ENCODE measurements around the gene SLC6A2.

Gene SLC6A2

GRCh38 chr16:55647798-55648197 lies 8.0 kb upstream of the SLC6A2 start:
- no peak for DNase-seq (ENCODE audit: low spot score)

DNA sequence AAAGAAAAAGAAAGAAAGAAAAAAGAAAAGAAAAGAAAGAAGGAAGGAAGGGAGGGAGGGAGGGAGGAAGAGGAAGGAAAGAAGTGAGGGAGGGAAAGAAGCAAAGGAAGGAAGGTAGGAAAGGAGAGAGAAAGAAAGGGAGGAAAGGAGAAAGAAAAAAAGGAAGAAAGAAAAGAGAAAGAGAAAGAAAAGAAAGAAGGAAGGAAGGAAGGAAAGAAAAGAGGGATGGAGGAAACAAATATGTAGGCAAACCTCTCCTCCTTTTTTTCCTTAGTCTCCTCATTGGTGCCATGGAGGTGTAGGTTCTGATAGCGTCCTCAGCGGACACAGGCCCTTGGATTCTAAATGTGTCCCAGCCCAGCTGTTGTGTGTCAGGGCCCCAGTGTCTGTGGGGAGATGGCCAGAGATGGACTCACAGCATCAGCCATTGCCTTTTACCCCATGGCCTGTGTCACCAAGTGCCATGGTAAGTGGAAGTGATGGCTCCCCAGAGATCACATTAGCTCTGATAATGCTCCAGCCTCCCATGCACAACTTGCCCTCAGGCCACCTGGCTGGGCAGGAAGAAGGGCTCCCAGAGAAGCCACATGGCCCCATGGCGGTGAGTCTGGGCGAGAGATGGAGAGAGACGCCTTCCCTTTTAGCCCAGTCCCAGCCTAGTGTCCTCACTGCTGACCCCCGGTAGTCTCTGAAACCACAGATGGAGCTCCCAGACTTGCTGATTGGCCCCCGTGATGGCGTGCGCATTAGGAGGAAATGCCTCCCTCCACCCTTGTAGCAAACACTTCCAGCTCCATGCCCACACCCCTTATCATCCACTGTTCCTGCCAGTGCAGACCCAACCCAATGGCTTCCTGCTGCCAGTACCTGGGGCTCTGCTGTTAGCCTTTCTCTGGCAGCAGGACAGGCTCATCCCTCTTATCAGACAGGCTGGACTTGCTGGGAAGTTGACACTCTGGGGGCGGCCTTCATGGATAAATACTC lies 3.7 kb upstream of the SLC6A2 start:
- no peak for DNase-seq (ENCODE audit: low spot score)

- DNase-seq (ENCODE audit: low spot score), result no peak
Measured at GRCh38 chr16:55653106-55653505, 2.7 kb upstream of the SLC6A2 start.

DNA sequence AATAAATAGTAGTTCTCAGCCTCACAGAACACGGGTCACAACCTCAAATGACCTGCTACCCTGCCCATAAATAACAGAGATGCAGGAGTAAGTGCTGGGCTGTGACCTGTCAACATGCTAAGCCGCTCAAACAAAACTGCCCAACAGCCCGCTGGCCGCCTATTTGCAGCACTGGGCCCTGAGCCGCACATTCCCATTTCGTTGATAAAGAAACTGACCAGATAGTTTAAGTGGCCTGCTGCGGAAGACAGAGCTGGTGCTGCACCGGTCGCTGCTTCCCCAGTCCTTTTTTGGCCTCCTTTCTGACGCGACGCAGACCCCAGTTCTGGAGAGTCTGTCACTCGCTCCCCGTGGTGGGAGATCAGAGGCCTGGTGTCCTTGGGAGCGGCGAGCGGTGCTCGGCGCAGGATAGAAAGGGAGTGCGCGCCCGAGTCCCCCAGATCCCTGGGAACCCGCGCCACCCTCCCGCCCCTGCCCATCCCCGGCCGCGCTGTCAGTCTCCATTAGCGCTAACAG lies 349 bp upstream of the SLC6A2 start:
- no peak for DNase-seq (ENCODE audit: low spot score)

DNA sequence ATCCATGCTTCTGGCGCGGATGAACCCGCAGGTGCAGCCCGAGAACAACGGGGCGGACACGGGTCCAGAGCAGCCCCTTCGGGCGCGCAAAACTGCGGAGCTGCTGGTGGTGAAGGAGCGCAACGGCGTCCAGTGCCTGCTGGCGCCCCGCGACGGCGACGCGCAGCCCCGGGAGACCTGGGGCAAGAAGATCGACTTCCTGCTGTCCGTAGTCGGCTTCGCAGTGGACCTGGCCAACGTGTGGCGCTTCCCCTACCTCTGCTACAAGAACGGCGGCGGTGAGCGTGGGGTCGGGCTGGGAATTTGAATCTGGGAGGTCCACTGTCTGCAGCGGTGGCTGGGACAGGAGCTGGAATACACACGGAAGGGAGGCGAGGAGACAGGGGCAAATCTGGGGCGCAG lies 904 bp downstream of the SLC6A2 start:
- no peak for DNase-seq (ENCODE audit: low spot score)

DNA sequence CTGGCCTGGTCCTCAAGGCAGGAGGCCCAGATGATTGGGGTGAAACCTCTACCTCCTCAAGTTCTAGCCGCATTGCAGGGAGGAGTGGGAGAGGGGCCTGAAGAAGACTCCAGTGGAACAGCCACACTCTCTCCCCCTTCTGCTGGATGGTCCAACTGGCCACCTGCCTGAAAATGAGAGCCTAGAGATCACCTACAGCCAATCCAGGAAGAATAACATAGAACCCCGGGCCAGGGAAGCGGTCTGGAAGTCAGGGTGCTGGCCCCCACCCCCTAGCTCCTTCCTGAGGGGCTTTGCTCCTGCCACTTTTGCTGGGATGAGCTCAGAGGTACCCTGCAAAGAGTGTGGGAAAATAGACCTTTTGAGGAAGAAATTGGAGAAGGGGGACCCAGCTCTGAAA lies 1.8 kb downstream of the SLC6A2 start:
- DNase-seq (ENCODE audit: low spot score), result no peak

DNA sequence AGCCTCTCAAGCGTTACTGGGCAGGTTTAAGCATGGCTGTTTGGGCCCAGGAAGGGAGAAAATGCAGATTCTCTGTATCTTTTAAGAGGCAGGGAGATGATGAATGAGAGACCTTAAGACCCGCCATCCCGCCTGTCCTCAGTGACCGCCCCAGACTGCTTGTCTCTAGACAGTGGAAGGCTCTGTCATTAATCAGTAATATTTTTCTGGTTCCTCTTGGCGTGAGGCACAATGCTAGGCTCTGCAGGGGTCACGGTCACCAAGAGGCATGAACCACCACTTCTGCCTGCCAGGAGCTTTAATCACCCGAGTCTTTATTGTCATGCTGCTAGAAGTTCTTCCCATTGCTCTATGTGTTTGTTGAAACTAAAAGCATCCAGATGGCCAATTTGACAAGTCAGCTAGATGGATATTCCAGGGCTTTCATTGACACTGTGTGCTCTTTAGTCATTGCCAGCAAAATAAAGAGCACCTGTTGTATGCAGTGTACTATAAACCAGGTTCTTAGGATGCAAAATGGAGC lies 3.2 kb downstream of the SLC6A2 start:
- no peak for DNase-seq (ENCODE audit: low spot score)

GRCh38 chr16:55660026-55660425 lies 4.2 kb downstream of the SLC6A2 start:
- no peak for DNase-seq (ENCODE audit: low spot score)

GRCh38 chr16:55660828-55661227 lies 5.0 kb downstream of the SLC6A2 start:
- no peak for DNase-seq (ENCODE audit: low spot score)

GRCh38 chr16:55661941-55662643 lies 6.3 kb downstream of the SLC6A2 start:
- no peak for DNase-seq (ENCODE audit: low spot score)

DNA sequence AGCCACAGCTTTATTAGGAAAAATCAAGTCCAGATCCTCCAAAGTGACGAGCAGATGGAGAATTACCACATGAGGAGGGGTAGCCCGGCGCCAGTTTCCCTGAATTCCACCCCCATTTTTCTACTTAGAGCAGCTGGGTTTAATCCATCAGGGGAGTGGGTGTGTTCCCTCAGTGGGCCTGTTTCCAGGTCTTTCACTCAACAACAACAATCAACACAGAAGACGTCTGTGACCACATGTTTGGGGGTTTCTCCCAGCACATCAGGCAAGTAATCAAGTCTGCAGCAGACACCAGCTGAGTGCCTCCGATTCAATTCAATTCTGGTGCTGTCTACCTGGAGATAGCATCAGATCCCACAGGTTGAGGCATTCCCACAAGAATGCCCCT lies 6.8 kb downstream of the SLC6A2 start:
- DNase-seq (ENCODE audit: low spot score), result no peak

DNA sequence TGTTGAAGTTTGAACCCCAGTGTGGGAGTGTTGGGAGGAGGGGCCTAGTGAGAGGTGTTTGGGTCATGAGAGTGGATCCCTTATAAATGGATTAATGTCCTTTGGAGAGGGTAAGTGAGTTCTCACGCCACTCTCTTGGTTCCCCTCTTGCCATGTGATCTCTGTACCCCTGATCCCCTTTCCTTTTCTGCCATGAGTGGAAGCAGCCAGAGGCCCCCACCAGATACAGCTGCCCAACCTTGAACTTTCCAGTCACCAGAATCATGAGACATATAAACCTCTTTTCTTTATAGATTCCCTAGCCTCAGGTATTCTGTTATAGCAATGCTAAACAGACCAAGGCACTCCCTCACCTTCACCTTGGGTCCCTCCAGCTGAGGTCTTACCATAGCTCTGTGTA lies 7.4 kb downstream of the SLC6A2 start:
- DNase-seq (ENCODE audit: low spot score), result no peak

- no peak for DNase-seq (ENCODE audit: low spot score)
Measured at GRCh38 chr16:55663765-55664677, 8.2 kb downstream of the SLC6A2 start.

- DNase-seq (ENCODE audit: low spot score), result peak; percentile 24
Measured at GRCh38 chr16:55664786-55665407, 9.1 kb downstream of the SLC6A2 start.

GRCh38 chr16:55665511-55665910 lies 9.7 kb downstream of the SLC6A2 start:
- no peak for DNase-seq (ENCODE audit: low spot score)

- no peak for DNase-seq (ENCODE audit: low spot score)
Measured at GRCh38 chr16:55666012-55666411, 10.2 kb downstream of the SLC6A2 start.

- no peak for DNase-seq (ENCODE audit: low spot score)
Measured at GRCh38 chr16:55667753-55668152, 12.0 kb downstream of the SLC6A2 start.

DNA sequence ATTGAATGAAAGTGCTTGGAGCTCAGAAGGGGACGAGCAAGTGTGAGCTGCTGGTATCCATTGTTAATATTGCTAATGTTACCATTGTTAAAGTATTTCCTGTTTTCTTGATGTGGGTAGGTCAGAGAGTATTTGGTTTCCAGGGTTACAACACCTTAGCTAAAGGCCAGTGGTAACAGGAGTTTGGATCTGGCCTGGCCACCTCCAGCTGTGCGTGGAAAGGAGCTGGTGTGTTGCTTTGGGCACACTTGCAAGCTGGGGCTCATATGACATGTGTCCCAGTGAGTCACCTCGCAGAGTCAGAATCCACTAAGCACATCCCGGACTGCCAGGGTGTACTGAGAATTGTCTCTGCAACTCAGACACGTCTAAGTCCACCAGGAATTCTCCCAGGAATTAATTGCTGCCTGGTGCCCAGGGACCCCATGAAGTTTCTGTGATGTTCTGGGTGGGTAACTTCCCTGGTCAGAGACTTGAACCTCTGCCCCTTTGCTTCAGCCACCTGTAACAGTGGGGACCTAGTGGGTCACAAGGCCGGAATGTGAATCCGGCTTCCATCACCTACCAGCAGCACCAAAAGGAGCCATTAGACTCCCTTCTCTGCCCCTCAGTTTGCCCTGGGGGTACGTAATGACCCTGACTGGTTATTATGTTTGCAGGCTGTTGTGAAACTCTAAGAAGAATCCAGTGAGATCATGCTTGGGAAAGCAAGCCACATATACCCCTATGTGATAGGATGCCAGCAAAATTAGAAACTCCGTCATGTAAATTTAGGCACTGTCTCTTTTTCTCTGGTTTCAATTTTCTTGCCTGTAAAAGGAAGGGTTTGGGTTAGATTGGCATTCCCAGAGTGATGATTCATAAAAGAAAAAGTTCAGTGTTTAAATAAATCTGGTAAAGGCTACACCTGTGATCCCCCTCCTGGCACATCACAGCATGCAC lies 12.8 kb downstream of the SLC6A2 start:
- peak; percentile 87 for DNase-seq (ENCODE audit: low spot score)

DNA sequence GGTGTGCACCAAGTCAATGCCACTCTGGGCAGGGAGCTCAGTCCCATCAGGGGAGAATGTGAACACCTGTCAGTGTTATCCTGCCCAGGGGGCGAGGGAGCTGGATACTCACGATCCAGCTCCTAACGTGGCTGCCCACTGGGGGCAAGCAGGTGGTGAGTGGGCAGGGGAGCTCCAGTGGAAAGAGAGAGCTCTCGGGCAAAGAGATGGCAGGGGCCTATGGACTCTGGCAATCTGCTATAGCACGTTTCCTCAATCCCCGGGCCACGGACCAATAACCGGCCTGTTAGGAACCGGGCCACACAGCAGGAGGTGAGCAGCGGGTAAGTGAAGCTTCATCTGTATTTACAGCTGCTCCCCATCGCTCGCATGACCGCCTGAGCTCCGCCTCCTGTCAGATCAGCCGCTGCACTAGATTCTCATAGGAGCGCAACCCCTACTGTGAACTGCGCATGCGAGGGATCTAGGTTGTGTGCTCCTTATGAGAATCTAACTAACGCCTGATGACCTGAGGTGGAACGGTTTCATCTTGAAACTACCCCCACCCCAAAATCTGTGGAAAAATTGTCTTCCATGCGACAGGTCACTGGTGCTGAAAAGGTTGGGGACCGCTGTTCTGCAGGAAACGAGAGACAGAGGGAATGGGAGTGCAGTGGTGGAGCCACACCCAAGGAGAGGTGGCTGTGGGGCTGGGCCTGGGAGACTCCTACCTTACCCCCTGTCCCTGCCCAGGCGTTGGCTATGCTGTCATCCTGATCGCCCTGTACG lies 15.6 kb downstream of the SLC6A2 start:
- DNase-seq (ENCODE audit: low spot score), result no peak

- no peak for DNase-seq (ENCODE audit: low spot score)
Measured at GRCh38 chr16:55671974-55672280, 16.1 kb downstream of the SLC6A2 start.
